Fibroblast of pulmonary artery (primary cell): ENCODE results near the gene RAB3D.
"Not testable (repeated sequence)": the region's sequence is repeated elsewhere in the genome, so short reads cannot be mapped to it uniquely, and the experiment has no call there.

Experiments used
- DNase-seq: peaks from one replicate; pipeline ENCODE4 v3.0.0-alpha.2; 2010; ENCODE audit warnings: low read depth
- H3K4me3 ChIP-seq: replicated peaks from 2 replicates; pipeline ENCODE4 v1.5.1; 2011; ENCODE audit warnings: low read depth, mild to moderate bottlenecking, control low read depth, low read length, moderate library complexity
- TF ChIP-seq, protein P1 (sequence below): IDR thresholded peaks from 2 replicates; pipeline ENCODE4 v1.5.1; 2011; ENCODE audit warnings: mild to moderate bottlenecking, control low read depth, low read length, inconsistent platforms; ENCODE audit errors: missing control alignments

RAB3D gene

DNA sequence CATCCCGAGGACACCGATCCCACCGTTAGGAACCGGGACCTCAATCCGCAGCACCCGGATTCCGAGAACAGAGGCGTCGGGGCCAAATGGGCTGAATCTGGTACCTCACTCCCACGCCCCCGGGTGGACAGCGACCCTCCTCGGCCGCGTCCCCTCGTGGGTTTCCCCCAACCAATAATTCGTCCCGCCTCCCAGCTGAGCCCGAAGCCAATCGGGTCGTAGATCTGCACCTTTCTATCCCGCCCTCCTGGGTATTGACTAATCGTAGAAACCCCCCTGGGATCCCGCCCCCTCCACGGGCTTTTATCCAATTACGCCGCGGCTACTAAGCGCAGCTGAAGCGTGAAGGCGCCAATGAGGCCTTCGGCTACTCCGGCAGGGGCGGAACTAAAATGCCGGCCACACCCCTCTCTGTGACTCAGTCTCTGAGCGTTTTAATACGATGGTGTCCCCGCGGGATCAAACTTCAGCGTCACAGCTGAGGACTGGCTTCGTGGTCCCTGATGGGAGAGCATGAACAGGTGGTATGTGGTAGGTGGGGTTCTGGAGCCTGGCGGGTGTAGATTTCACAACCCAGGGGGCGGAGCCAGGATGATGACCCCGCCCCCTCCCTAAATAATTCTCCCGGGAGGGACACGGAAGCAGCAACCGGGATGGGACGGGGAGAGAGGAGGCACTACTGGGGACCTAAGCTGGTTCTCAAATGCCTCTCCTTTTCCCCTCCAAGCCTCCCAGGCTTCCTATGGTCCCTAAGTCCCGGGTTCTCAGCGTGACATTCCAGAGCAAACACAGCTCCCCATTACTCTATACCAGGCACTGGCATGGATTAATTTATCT lies 6.9 kb upstream of the RAB3D start, which contains the start of the genes CCDC159 and TMEM205:
Gene CCDC159 (plus strand): TSS at position 416 of the 837 bp plus-strand sequence. CDS start 88 bp downstream, at position 504.
Gene TMEM205 (minus strand): TSS at position 165 of the 837 bp plus-strand sequence. CDS start 649 bp downstream, outside the sequence.
- DNase-seq = peak; percentile 99
- TF ChIP-seq, protein P1, sequence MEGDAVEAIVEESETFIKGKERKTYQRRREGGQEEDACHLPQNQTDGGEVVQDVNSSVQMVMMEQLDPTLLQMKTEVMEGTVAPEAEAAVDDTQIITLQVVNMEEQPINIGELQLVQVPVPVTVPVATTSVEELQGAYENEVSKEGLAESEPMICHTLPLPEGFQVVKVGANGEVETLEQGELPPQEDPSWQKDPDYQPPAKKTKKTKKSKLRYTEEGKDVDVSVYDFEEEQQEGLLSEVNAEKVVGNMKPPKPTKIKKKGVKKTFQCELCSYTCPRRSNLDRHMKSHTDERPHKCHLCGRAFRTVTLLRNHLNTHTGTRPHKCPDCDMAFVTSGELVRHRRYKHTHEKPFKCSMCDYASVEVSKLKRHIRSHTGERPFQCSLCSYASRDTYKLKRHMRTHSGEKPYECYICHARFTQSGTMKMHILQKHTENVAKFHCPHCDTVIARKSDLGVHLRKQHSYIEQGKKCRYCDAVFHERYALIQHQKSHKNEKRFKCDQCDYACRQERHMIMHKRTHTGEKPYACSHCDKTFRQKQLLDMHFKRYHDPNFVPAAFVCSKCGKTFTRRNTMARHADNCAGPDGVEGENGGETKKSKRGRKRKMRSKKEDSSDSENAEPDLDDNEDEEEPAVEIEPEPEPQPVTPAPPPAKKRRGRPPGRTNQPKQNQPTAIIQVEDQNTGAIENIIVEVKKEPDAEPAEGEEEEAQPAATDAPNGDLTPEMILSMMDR = no peak
- peak within 1 kb of the TSS; percentile 85 for H3K4me3 ChIP-seq

DNA sequence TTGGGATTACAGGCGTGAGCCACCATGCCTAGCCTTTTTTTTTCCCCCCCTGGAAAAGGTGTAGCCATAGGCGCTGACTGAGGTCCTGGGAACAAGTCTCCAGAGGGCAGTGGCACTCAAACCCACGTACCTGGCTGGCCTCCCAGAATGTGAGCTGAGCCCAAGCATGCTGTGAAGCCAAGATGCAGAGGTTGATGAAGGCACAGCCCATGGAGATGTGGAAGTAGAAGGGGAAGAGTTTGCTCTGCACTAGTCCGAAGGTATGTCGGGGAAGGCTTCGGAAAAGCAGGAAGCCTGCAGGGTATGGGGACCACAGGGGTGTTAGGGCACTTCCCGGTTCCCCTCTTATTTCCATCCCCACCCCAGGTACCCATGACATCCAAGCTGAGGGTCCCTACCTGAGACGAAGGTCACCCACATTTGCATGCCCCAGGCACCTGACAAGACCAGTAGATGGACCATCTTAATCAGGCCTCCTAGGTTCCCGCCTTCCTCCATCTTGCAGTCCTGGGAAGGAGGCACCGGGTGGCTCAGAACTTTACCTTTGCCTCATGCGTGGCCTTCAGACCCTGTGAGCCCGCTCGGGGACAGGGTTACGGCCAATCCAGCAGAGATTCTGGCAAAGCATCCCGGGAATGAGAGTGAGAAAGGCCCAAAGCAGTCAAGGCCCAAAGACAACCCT lies 5.8 kb upstream of the RAB3D start:
- H3K4me3 ChIP-seq = peak overlapping the region; percentile 85
- DNase-seq = no peak
- TF ChIP-seq, protein P1 = no peak

DNA sequence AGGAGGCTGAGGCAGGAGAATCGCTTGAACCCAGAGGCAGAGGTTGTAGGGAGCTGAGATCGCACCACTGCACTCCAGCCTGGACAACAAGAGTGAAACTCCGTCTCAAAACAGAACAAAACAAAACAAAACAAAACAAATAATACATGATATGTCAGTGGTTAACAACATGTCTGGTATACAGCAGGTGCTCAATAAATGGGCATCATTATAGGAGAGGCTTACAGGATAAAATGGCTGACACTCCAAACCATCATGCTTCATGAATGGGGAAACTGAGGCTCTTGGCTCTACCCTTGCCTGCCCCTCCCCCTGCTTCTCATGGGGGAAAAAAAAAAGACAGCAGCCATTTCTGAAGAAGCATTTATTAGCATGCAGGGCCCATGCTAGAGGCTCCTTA lies 3.0 kb upstream of the RAB3D start:
- DNase-seq = no peak
- no peak overlapping the region for H3K4me3 ChIP-seq
- TF ChIP-seq, protein P1 = no peak

DNA sequence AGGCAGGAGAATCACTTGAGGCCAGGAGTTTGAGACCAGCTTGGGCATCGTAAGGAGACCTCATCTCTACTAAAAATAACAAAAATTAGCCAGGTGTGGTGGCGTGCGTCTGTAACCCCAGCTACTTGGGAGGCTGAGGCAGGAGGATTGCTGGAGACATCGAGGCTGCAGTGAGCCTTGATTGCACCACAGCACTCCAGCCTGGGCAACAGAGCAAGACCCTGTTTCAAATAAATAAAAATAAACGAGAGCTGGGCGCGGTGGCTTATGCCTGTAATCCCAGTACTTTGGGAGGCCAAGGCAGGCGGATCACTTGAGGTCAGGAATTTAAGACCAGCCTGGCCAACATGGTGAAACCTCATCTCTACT lies 626 bp upstream of the RAB3D start:
- not testable (repeated sequence) for DNase-seq, H3K4me3 ChIP-seq

DNA sequence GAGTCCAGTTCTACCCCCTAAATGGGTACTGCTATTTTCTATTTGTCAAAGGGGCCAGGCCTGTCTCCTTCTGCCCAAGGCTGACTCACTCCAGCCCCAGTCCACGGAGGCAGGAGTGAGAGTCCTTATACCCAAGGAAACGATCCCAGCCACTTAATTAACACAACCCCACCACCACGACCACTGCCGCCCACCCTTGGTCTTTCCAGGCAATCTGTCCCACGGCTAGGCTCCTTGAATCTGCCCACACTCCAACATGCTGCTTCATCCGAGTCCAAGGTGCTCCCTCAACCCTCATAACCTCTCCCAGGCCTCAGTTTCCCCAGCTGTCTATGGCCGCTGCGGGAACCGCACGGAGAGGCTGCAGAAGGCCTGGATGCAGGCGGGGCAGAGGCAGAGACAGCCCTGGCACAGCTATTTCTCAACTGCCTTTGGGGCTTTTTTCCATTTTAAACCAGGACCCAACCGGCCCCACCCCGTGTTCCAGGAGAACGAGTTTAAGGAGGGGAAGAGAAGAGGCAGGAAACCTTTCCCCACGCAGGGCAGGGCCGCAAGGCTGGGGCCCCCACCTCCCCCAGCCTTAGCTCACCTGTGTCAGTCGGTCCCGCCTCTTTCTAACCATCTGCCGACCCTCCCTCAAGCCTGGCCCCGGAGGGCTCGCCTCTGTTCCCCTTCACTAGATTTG lies 746 bp downstream of the RAB3D start:
- peak overlapping the region; percentile 76 for H3K4me3 ChIP-seq

DNA sequence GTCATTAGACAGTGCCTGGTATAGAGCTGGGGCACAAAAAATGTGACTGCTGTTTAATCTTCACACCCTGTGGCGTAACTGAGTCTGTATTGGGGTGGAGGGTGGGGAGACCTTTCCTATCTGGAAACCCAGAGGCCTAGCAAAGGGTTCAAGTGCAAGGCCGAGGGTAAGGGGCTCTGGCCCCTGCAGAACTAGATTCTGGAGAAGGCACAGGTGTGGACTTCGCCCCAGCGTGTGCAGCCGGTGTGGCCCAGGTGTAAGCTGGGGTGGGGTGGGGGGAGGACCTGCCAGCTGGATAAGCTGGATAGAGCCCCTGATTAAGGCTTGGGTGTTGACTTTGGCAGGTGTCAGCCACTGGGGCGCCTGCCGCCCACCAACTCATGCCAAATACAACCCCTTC lies 1.3 kb downstream of the RAB3D start:
- TF ChIP-seq, protein P1 = no peak
- H3K4me3 ChIP-seq = peak overlapping the region; percentile 76

More for the DNA sequence above, 746 bp downstream of the RAB3D start:
- TF ChIP-seq, protein P1 = no peak
- no peak for DNase-seq

DNA sequence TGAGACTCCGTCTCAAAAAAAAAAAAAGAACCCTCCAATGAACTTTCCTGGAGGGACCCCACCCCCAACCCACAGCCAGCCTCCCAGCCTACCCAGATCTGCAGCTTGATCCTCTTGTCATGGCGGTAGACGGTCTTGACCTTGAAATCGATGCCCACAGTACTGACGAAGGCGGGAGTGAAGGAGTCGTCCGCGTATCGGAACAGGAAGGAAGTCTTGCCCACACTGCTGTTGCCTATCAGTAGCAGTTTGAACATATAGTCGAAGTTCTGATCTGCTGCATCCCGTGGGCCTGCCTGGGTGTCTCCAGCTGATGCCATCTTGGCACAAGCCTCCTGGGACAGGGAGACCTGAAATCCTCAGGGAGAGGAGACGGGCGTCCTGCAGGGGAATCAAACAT lies 2.4 kb downstream of the RAB3D start:
- TF ChIP-seq, protein P1 = no peak
- DNase-seq = no peak
- no peak overlapping the region for H3K4me3 ChIP-seq

More for the DNA sequence above, 1.3 kb downstream of the RAB3D start:
- no peak for DNase-seq
